Trophoblast cell (in vitro differentiated cells and primary cell): ENCODE measurements around the gene BLOC1S4.

Experiments used
- DNase-seq, 2 donors: peaks; one replicate each; pipeline ENCODE4 v3.0.0-alpha.2; 2016
- H2AFZ ChIP-seq: 2 replicates; pipeline ENCODE4 v1.6.1; 2013; ENCODE audit warnings: low read length, moderate library complexity, mild to moderate bottlenecking; ENCODE audit not compliant: insufficient read depth, poor library complexity
- H2AK5ac ChIP-seq: 2 replicates; pipeline ENCODE4 v1.6.1; 2013; ENCODE audit warnings: mild to moderate bottlenecking, low read length
- H2BK120ac ChIP-seq: 2 replicates; pipeline ENCODE4 v1.6.1; 2013; ENCODE audit warnings: low read length, mild to moderate bottlenecking, moderate library complexity; ENCODE audit not compliant: insufficient read depth, poor library complexity
- H2BK12ac ChIP-seq: 2 replicates; pipeline ENCODE4 v1.6.1; 2013; ENCODE audit warnings: mild to moderate bottlenecking, low read length, moderate library complexity
- H2BK5ac ChIP-seq: 2 replicates; pipeline ENCODE4 v1.6.1; 2013; ENCODE audit warnings: low read length, low read depth, moderate library complexity, mild to moderate bottlenecking; ENCODE audit not compliant: poor library complexity
- H3K14ac ChIP-seq: 2 replicates; pipeline ENCODE4 v1.6.1; 2013; ENCODE audit warnings: mild to moderate bottlenecking, low read length
- H3K18ac ChIP-seq: 2 replicates; pipeline ENCODE4 v1.6.1; 2013; ENCODE audit warnings: mild to moderate bottlenecking, low read length
- H3K23ac ChIP-seq: 2 replicates; pipeline ENCODE4 v1.6.1; 2013; ENCODE audit warnings: low read length
- H3K27ac ChIP-seq: 2 replicates; pipeline ENCODE4 v1.5.1; 2013; ENCODE audit warnings: low read depth, mild to moderate bottlenecking, inconsistent platforms, low read length, moderate library complexity
- H3K27me3 ChIP-seq: 2 replicates; pipeline ENCODE4 v1.6.1; 2013; ENCODE audit warnings: inconsistent platforms, mild to moderate bottlenecking, low read length, moderate library complexity; ENCODE audit not compliant: insufficient read depth
- H3K36me3 ChIP-seq, 2 experiments: 1 replicate in 1 of 2; 2 replicates in 1 of 2; pipeline ENCODE4 v1.6.1; 2013; ENCODE audit warnings: low read length in 2 of 2, mild to moderate bottlenecking in 2 of 2, moderate library complexity in 1 of 2; ENCODE audit not compliant: insufficient read depth in 2 of 2, control insufficient read depth in 1 of 2
- H3K4ac ChIP-seq: 2 replicates; pipeline ENCODE4 v1.6.1; 2013; ENCODE audit warnings: low read depth, mild to moderate bottlenecking, low read length, moderate library complexity
- H3K4me1 ChIP-seq, 2 experiments: 1 replicate in 1 of 2; 2 replicates in 1 of 2; pipeline ENCODE4 v1.6.1; 2013; ENCODE audit warnings: low read length in 2 of 2, mild to moderate bottlenecking in 2 of 2, moderate library complexity in 1 of 2; ENCODE audit not compliant: insufficient read depth in 2 of 2, control insufficient read depth in 1 of 2
- H3K4me2 ChIP-seq: 2 replicates; pipeline ENCODE4 v1.6.1; 2013; ENCODE audit warnings: inconsistent platforms, mild to moderate bottlenecking, low read length, moderate library complexity
- H3K4me3 ChIP-seq: 2 replicates; pipeline ENCODE4 v1.5.1; 2013; ENCODE audit warnings: mild to moderate bottlenecking, low read depth, low read length, inconsistent platforms
- H3K79me1 ChIP-seq: one replicate; pipeline ENCODE4 v1.6.1; 2013; ENCODE audit warnings: low read length
- H3K79me2 ChIP-seq: 2 replicates; pipeline ENCODE4 v1.6.1; 2013; ENCODE audit warnings: low read length, mild to moderate bottlenecking; ENCODE audit not compliant: control insufficient read depth, insufficient read depth, poor library complexity
- H3K9ac ChIP-seq: 2 replicates; pipeline ENCODE4 v1.6.1; 2013; ENCODE audit warnings: mild to moderate bottlenecking, low read length
- H3K9me3 ChIP-seq: 2 replicates; pipeline ENCODE4 v1.6.1; 2013; ENCODE audit warnings: low read depth, mild to moderate bottlenecking, control low read depth, inconsistent platforms, low read length; ENCODE audit not compliant: insufficient read depth
- H4K12ac ChIP-seq: 2 replicates; pipeline ENCODE4 v1.6.1; 2013; ENCODE audit warnings: low read depth, mild to moderate bottlenecking, low read length, moderate library complexity
- H4K8ac ChIP-seq: 2 replicates; pipeline ENCODE4 v1.6.1; 2013; ENCODE audit warnings: low read depth, mild to moderate bottlenecking, low read length, moderate library complexity
- H4K91ac ChIP-seq: one replicate; pipeline ENCODE4 v1.6.1; 2013; ENCODE audit warnings: low read depth, mild to moderate bottlenecking, low read length, moderate library complexity
- WGBS: extraction: QIAGEN DNeasy Blood & Tissue Kit; methylation state at CpG from one replicate; pipeline ENCODE4 v1.1.7; 2013; ENCODE audit warnings: missing lambda C conversion rate; ENCODE audit not compliant: insufficient read length, insufficient coverage; ENCODE audit errors: extremely low coverage; 5-methylcytosine and 5-hydroxymethylcytosine counted together

BLOC1S4 gene

GRCh38 chr4:6710282-6710681, 5.7 kb upstream of the BLOC1S4 start:
- no peak overlapping the region for H3K23ac ChIP-seq
- no peaks in the 10 kb centered on the region for H3K36me3 ChIP-seq
- H3K79me2 ChIP-seq: peaks cover 7% of the 10 kb centered on the region
- no peak overlapping the region for H2AK5ac ChIP-seq
- peak overlapping the region; percentile 89 for H3K4me2 ChIP-seq
- peak overlapping the region; percentile 95 for H4K8ac ChIP-seq
- peak overlapping the region; percentile 55 for H4K12ac ChIP-seq
- peaks cover 2% of the 10 kb centered on the region for H3K9me3 ChIP-seq
- H3K4me1 ChIP-seq: peaks cover 0 to 8% of the 10 kb centered on the region in 2 experiments
- peak overlapping the region; percentile 56 for H3K4me3 ChIP-seq
- no peak overlapping the region for H2BK120ac ChIP-seq
- DNase-seq: no peak
- peaks cover 5% of the 10 kb centered on the region for H3K79me1 ChIP-seq
- peak overlapping the region; percentile 10 for H3K4ac ChIP-seq
- WGBS: no CpG with 5 or more reads among the region's 6 CpGs
- H3K14ac ChIP-seq: peak overlapping the region; percentile 76
- H2BK12ac ChIP-seq: no peak overlapping the region
- H3K27me3 ChIP-seq: no peaks in the 10 kb centered on the region
- peak overlapping the region; percentile 67 for H4K91ac ChIP-seq
- H3K9ac ChIP-seq: peak overlapping the region; percentile 30
- H3K18ac ChIP-seq: peak overlapping the region; percentile 41
- H3K27ac ChIP-seq: no peak overlapping the region
- no peak overlapping the region for H2BK5ac ChIP-seq
- H2AFZ ChIP-seq: peak overlapping the region; percentile 71

GRCh38 chr4:6710996-6711395, 5.0 kb upstream of the BLOC1S4 start:
- no peak overlapping the region for H3K9ac ChIP-seq
- H3K27ac ChIP-seq: no peak overlapping the region
- H2BK120ac ChIP-seq: no peak overlapping the region
- no peak for DNase-seq
- no peak overlapping the region for H2AK5ac ChIP-seq
- peaks cover 5% of the 10 kb centered on the region for H3K79me1 ChIP-seq
- H3K23ac ChIP-seq: no peak overlapping the region
- no peak overlapping the region for H2BK5ac ChIP-seq
- H3K27me3 ChIP-seq: no peaks in the 10 kb centered on the region
- H3K4me3 ChIP-seq: no peak overlapping the region
- H3K4me1 ChIP-seq: peaks cover 0 to 8% of the 10 kb centered on the region in 2 experiments
- H3K79me2 ChIP-seq: peaks cover 7% of the 10 kb centered on the region
- no CpG with 5 or more reads among the region's 2 CpGs for WGBS
- H3K18ac ChIP-seq: no peak overlapping the region
- H4K8ac ChIP-seq: no peak overlapping the region
- no peak overlapping the region for H3K4me2 ChIP-seq
- no peak overlapping the region for H4K91ac ChIP-seq
- no peak overlapping the region for H3K14ac ChIP-seq
- no peak overlapping the region for H4K12ac ChIP-seq
- H3K4ac ChIP-seq: no peak overlapping the region
- no peaks in the 10 kb centered on the region for H3K36me3 ChIP-seq
- no peak overlapping the region for H2AFZ ChIP-seq
- no peak overlapping the region for H2BK12ac ChIP-seq
- H3K9me3 ChIP-seq: peaks cover 2% of the 10 kb centered on the region

- no peak overlapping the region for H3K9ac ChIP-seq
These were observed 1.0 kb upstream of the BLOC1S4 start for GRCh38 chr4:6714954-6715353.

GRCh38 chr4:6715704-6716017, 313 bp upstream of the BLOC1S4 start:
- H3K4me3 ChIP-seq: peak overlapping the region; percentile 95
- no peak overlapping the region for H3K23ac ChIP-seq
- H4K8ac ChIP-seq: peak overlapping the region; percentile 74
- H3K14ac ChIP-seq: no peak overlapping the region
- no peak overlapping the region for H3K18ac ChIP-seq
- H2AK5ac ChIP-seq: no peak overlapping the region
- no peak overlapping the region for H2BK12ac ChIP-seq
- H3K4me1 ChIP-seq: peaks cover 0 to 2% of the 10 kb centered on the region in 2 experiments
- no peak overlapping the region for H2BK120ac ChIP-seq
- H3K9me3 ChIP-seq: peaks cover 2% of the 10 kb centered on the region
- no peak overlapping the region for H2AFZ ChIP-seq
- H3K79me1 ChIP-seq: peaks cover 7% of the 10 kb centered on the region
- DNase-seq: no peak
- H3K27me3 ChIP-seq: no peaks in the 10 kb centered on the region
- H3K79me2 ChIP-seq: peaks cover 7% of the 10 kb centered on the region
- H4K91ac ChIP-seq: no peak overlapping the region
- no peak overlapping the region for H2BK5ac ChIP-seq
- no peak overlapping the region for H3K9ac ChIP-seq
- H3K4me2 ChIP-seq: peak overlapping the region; percentile 76
- H4K12ac ChIP-seq: no peak overlapping the region
- no peak overlapping the region for H3K4ac ChIP-seq
- no peak overlapping the region for H3K27ac ChIP-seq
- no peaks in the 10 kb centered on the region for H3K36me3 ChIP-seq
- WGBS: no CpG with 5 or more reads among the region's 9 CpGs

More at GRCh38 chr4:6714954-6715353, 1.0 kb upstream of the BLOC1S4 start:
- H2AFZ ChIP-seq: no peak overlapping the region
- H3K27ac ChIP-seq: no peak overlapping the region
- no CpG with 5 or more reads among the region's 1 CpG for WGBS
- no peak overlapping the region for H3K4me3 ChIP-seq
- no peak overlapping the region for H4K12ac ChIP-seq
- DNase-seq: no peak
- H3K4me2 ChIP-seq: no peak overlapping the region
- peaks cover 0 to 8% of the 10 kb centered on the region in 2 experiments for H3K4me1 ChIP-seq
- no peak overlapping the region for H3K14ac ChIP-seq
- peaks cover 7% of the 10 kb centered on the region for H3K79me1 ChIP-seq
- peaks cover 7% of the 10 kb centered on the region for H3K79me2 ChIP-seq
- no peak overlapping the region for H2BK12ac ChIP-seq
- H3K9me3 ChIP-seq: peaks cover 2% of the 10 kb centered on the region
- no peaks in the 10 kb centered on the region for H3K27me3 ChIP-seq
- H3K18ac ChIP-seq: no peak overlapping the region
- H2BK120ac ChIP-seq: no peak overlapping the region
- no peak overlapping the region for H2BK5ac ChIP-seq
- no peak overlapping the region for H2AK5ac ChIP-seq
- no peak overlapping the region for H4K91ac ChIP-seq
- no peak overlapping the region for H4K8ac ChIP-seq
- H3K23ac ChIP-seq: no peak overlapping the region
- no peak overlapping the region for H3K4ac ChIP-seq
- no peaks in the 10 kb centered on the region for H3K36me3 ChIP-seq
